ENCODE data around the gene OR12D1. TPM values are rescaled to one million over a fixed set of nuclear protein-coding genes. Genes with fewer than 3 reads are reported as not detected.

OR12D1 gene
- total RNA-seq, 2 donors from 2014 or later, result not detected

GRCh38 chr6:29456971-29457370 lies 42.2 kb downstream of the OR12D1 start, which contains the start of the genes OR11A1 and OR2H1:
OR11A1 (minus strand) TSS chr6:29457071; CDS start chr6:29427641, 29,430 bp downstream.
OR2H1 (plus strand) TSS chr6:29457155; CDS start chr6:29461770, 4,615 bp downstream.
- Histone ChIP-seq H3K4me3 (no peak within 1 kb of the TSS), H3K4me1 (replicated peaks) (no peaks in the 10 kb centered on the region), H3K27me3 (replicated peaks; ENCODE audit: insufficient read depth) (no peaks in the 10 kb centered on the region), H3K9me3 (no peaks in the 10 kb centered on the region), H3K36me3 (no peaks in the 10 kb centered on the region), H3K27ac (no peak within 1 kb of the TSS)
- WGBS, result 45% methylated on average over 2 of the region's 2 CpGs
- DNase-seq (ENCODE audit: low spot score), result no peak
- TF ChIP-seq POLR2A (IDR thresholded peaks at IDR 0.05), result no peak
- TF ChIP-seq POLR2AphosphoS5 (IDR thresholded peaks at IDR 0.05), result no peak
- no peak for TF ChIP-seq CTCF (IDR thresholded peaks at IDR 0.05)
- intact Hi-C loops (cut with DNase I), result no loop called here

GRCh38 chr6:29461021-29461814 lies 46.5 kb downstream of the OR12D1 start:
- no peaks in the 10 kb centered on the region for H3K27me3 ChIP-seq (replicated peaks; ENCODE audit: insufficient read depth)
- WGBS, result 69% methylated on average over 5 of the region's 5 CpGs
- H3K9me3 ChIP-seq, result no peaks in the 10 kb centered on the region
- no peak for DNase-seq (ENCODE audit: low spot score)
- no peaks in the 10 kb centered on the region for H3K4me1 ChIP-seq (replicated peaks)
- TF ChIP-seq CTCF (IDR thresholded peaks at IDR 0.05) (no peak), POLR2A (IDR thresholded peaks at IDR 0.05) (no peak), POLR2AphosphoS5 (IDR thresholded peaks at IDR 0.05) (no peak)
- no peak overlapping the region for H3K4me3 ChIP-seq
- no peak overlapping the region for H3K27ac ChIP-seq
- intact Hi-C loops (cut with DNase I), result no loop called here
- H3K36me3 ChIP-seq, result no peaks in the 10 kb centered on the region

- DNase-seq (ENCODE audit: low spot score), result no peak
- TF ChIP-seq POLR2AphosphoS5 (IDR thresholded peaks at IDR 0.05) (no peak), CTCF (IDR thresholded peaks at IDR 0.05) (no peak), POLR2A (IDR thresholded peaks at IDR 0.05) (no peak)
- no peaks in the 10 kb centered on the region for H3K4me1 ChIP-seq (replicated peaks)
- H3K27me3 ChIP-seq (replicated peaks; ENCODE audit: insufficient read depth), result no peaks in the 10 kb centered on the region
- intact Hi-C loops (cut with DNase I), result no loop called here
- no peak overlapping the region for H3K4me3 ChIP-seq
- WGBS, result 91% methylated on average over 6 of the region's 6 CpGs
- H3K27ac ChIP-seq, result no peak overlapping the region
- H3K36me3 ChIP-seq, result no peaks in the 10 kb centered on the region
- H3K9me3 ChIP-seq, result no peaks in the 10 kb centered on the region
These were observed 47.3 kb downstream of the OR12D1 start for GRCh38 chr6:29462022-29462421.

- Histone ChIP-seq H3K4me1 (replicated peaks) (no peaks in the 10 kb centered on the region), H3K27me3 (replicated peaks; ENCODE audit: insufficient read depth) (no peaks in the 10 kb centered on the region), H3K27ac (no peak overlapping the region), H3K9me3 (no peaks in the 10 kb centered on the region), H3K36me3 (no peaks in the 10 kb centered on the region), H3K4me3 (no peak overlapping the region)
- intact Hi-C loops (cut with DNase I), result no loop called here
- no peak for TF ChIP-seq POLR2AphosphoS5 (IDR thresholded peaks at IDR 0.05)
- no peak for TF ChIP-seq CTCF (IDR thresholded peaks at IDR 0.05)
- TF ChIP-seq POLR2A (IDR thresholded peaks at IDR 0.05), result no peak
- DNase-seq (ENCODE audit: low spot score), result no peak
- WGBS, result 43% methylated on average over 2 of the region's 2 CpGs
These were observed 50.6 kb downstream of the OR12D1 start for GRCh38 chr6:29465279-29465678.

- intact Hi-C loops (cut with DNase I), result no loop called here
- 90% methylated on average over 2 of the region's 2 CpGs for WGBS
These were observed 51.1 kb downstream of the OR12D1 start for GRCh38 chr6:29465801-29466200.

More at GRCh38 chr6:29465801-29466200, 51.1 kb downstream of the OR12D1 start:
- no peak for DNase-seq (ENCODE audit: low spot score)
- no peak overlapping the region for H3K4me3 ChIP-seq
- H3K36me3 ChIP-seq, result no peaks in the 10 kb centered on the region
- H3K27me3 ChIP-seq (replicated peaks; ENCODE audit: insufficient read depth), result no peaks in the 10 kb centered on the region
- no peaks in the 10 kb centered on the region for H3K4me1 ChIP-seq (replicated peaks)
- H3K27ac ChIP-seq, result no peak overlapping the region
- no peaks in the 10 kb centered on the region for H3K9me3 ChIP-seq
- TF ChIP-seq CTCF (IDR thresholded peaks at IDR 0.05) (no peak), POLR2AphosphoS5 (IDR thresholded peaks at IDR 0.05) (no peak), POLR2A (IDR thresholded peaks at IDR 0.05) (no peak)
